GM18508 (cell line): Measurements from ENCODE around the gene CEP72.
"Not testable (repeated sequence)": the region's sequence is repeated elsewhere in the genome, so short reads cannot be mapped to it uniquely, and the experiment has no call there.

ENCODE experiments used
- ATAC-seq: cut with Tn5 transposase; IDR thresholded peaks from one replicate; pipeline ENCODE4 v1.9.1; 2021; ENCODE audit warnings: moderate number of reproducible peaks; ENCODE audit not compliant: insufficient read depth, unreplicated experiment

The CEP72 gene

GRCh38 chr5:668283-668995 is 56.3 kb downstream of the CEP72 start:
- no peak for ATAC-seq

GRCh38 chr5:669111-669841 is 57.1 kb downstream of the CEP72 start:
- no peak for ATAC-seq

- ATAC-seq, result no peak
These were observed 57.8 kb downstream of the CEP72 start for GRCh38 chr5:669842-670395.

- no peak for ATAC-seq
These were observed 58.5 kb downstream of the CEP72 start for GRCh38 chr5:670396-671270.

GRCh38 chr5:671459-672328 is 59.6 kb downstream of the CEP72 start:
- ATAC-seq, result no peak

- ATAC-seq, result no peak
These were observed 60.4 kb downstream of the CEP72 start for GRCh38 chr5:672329-673160.

- ATAC-seq, result no peak
These were observed 61.2 kb downstream of the CEP72 start for GRCh38 chr5:673161-673830.

GRCh38 chr5:673831-674629 is 61.9 kb downstream of the CEP72 start:
- ATAC-seq, result no peak

- ATAC-seq, result no peak
These were observed 62.5 kb downstream of the CEP72 start for GRCh38 chr5:674630-675011.

- ATAC-seq, result no peak
These were observed 63.2 kb downstream of the CEP72 start for GRCh38 chr5:675111-675870.

GRCh38 chr5:675871-676698 is 63.9 kb downstream of the CEP72 start:
- no peak for ATAC-seq

GRCh38 chr5:676699-677076 is 64.5 kb downstream of the CEP72 start:
- ATAC-seq, result no peak

GRCh38 chr5:677131-678101 is 65.3 kb downstream of the CEP72 start:
- no peak for ATAC-seq

- ATAC-seq, result not testable (repeated sequence)
These were observed 66.4 kb downstream of the CEP72 start for GRCh38 chr5:678521-678920.
